ENCODE measurements around the gene RNF152. TPM values are rescaled to one million over a fixed set of nuclear protein-coding genes. Genes with fewer than 3 reads are reported as not detected.

Gene RNF152
- total RNA-seq, 1 experiment from 2014 or later: 2.3 TPM

- H3K18ac ChIP-seq (ENCODE audit: insufficient read length, low read depth, low read length): no peak overlapping the region
- H3K27ac Mint-ChIP-seq: no peak overlapping the region
- H3K4me2 ChIP-seq (ENCODE audit: insufficient read depth, insufficient read length, low read length): no peak overlapping the region
Measured at GRCh38 chr18:61784834-61785233, 108.0 kb downstream of the RNF152 start.

More at GRCh38 chr18:61784834-61785233, 108.0 kb downstream of the RNF152 start:
- H3K23ac ChIP-seq (ENCODE audit: insufficient read length, low read depth, low read length): no peak overlapping the region
- H3K27me3 Mint-ChIP-seq (ENCODE audit: low read depth): no peaks in the 10 kb centered on the region
- H2BK120ac ChIP-seq (ENCODE audit: low read depth, low read length, poor library complexity, severe bottlenecking): no peak overlapping the region
- no peak overlapping the region for H4K91ac ChIP-seq (ENCODE audit: insufficient read length, low read depth, low read length)
- no peak overlapping the region for H4K8ac ChIP-seq (replicated peaks; ENCODE audit: insufficient read length, low read depth, low read length)
- H2BK15ac ChIP-seq (ENCODE audit: low read depth, low read length): no peak overlapping the region
- H2AK5ac ChIP-seq (ENCODE audit: insufficient read length, low read length): no peak overlapping the region
- H3K9me3 Mint-ChIP-seq: peaks cover 3 to 18% of the 10 kb centered on the region in 2 experiments; a peak in 4 of 5 replicates
- H4K20me1 ChIP-seq (ENCODE audit: control insufficient read depth, insufficient read depth, insufficient read length): no peaks in the 10 kb centered on the region
- no peak overlapping the region for H3K4me3 Mint-ChIP-seq
- no peak overlapping the region for H2BK20ac ChIP-seq (ENCODE audit: low read depth, low read length, poor library complexity, severe bottlenecking)
- H3K27ac ChIP-seq (ENCODE audit: insufficient read length, low read depth, low read length): no peak overlapping the region
- H3K9me3 ChIP-seq (ENCODE audit: control insufficient read depth, low read depth, low read length): no peaks in the 10 kb centered on the region
- no peak overlapping the region for H4K5ac ChIP-seq (ENCODE audit: insufficient read length, low read depth, low read length)
- H3K4me1 ChIP-seq (ENCODE audit: insufficient read depth, low read length): no peaks in the 10 kb centered on the region
- no peak overlapping the region for H3K9ac ChIP-seq (ENCODE audit: extremely low read depth, insufficient read length, low read length)
- 0 out of 4 replicates have a peak, but pooled peaks cover 0 to 2% of the 10 kb centered on the region in 2 experiments for H3K4me1 Mint-ChIP-seq
- H3K23me2 ChIP-seq (ENCODE audit: insufficient read length, low read depth, low read length, poor library complexity, severe bottlenecking): no peaks in the 10 kb centered on the region
- H2BK5ac ChIP-seq (ENCODE audit: insufficient read length, low read length): no peak overlapping the region
- H2BK12ac ChIP-seq (ENCODE audit: insufficient read length, low read depth, low read length): no peak overlapping the region
- H3K36me3 Mint-ChIP-seq (ENCODE audit: insufficient read depth in 1 of 3, low read depth in 3 of 3): peaks cover 0 to 7% (median 2%) of the 10 kb centered on the region in 3 experiments; a peak in 3 of 7 replicates
- H3K4ac ChIP-seq (ENCODE audit: low read depth, low read length): no peak overlapping the region
- H3K14ac ChIP-seq (ENCODE audit: insufficient read depth, low read length): no peak overlapping the region
- H3K79me2 ChIP-seq (ENCODE audit: insufficient read depth, low read length): no peaks in the 10 kb centered on the region
- H3K56ac ChIP-seq (ENCODE audit: insufficient read length, low read depth, low read length): no peak overlapping the region
- no peak for TF ChIP-seq CTCF (conservative IDR thresholded peaks at IDR 0.05)
- no CpG with 5 or more reads among the region's 2 CpGs for WGBS (ENCODE audit: extremely low coverage, insufficient read length, low lambda C conversion rate)
- no peak overlapping the region for H3T11ph ChIP-seq (ENCODE audit: low read length)
- H2AFZ ChIP-seq (ENCODE audit: low read length): no peak overlapping the region
- H3K27me3 ChIP-seq (ENCODE audit: insufficient read depth, low read length): no peaks in the 10 kb centered on the region
- no peaks in the 10 kb centered on the region for H3K79me1 ChIP-seq (ENCODE audit: insufficient read depth, low read depth, low read length, poor library complexity, severe bottlenecking)
- DNase-seq: no peak
